Astrocyte of the cerebellum (primary cell): ENCODE data around the gene NKAPL.

Experiments used
- DNase-seq: peaks from one replicate; pipeline ENCODE4 v3.0.0-alpha.2; 2011; ENCODE audit warnings: low read depth
- H3K4me3 ChIP-seq: 2 replicates; pipeline ENCODE4 v1.5.1; 2011; ENCODE audit warnings: mild to moderate bottlenecking, low read depth, low read length, moderate library complexity
- CTCF ChIP-seq: IDR thresholded peaks from 2 replicates; pipeline ENCODE4 v1.5.1; 2012; ENCODE audit warnings: low read length, low read depth, moderate library complexity, mild to moderate bottlenecking; ENCODE audit errors: missing control alignments
- in situ Hi-C: cut with HindIII; loops from 2 replicates; pipeline ENCODE4 v1.10.0; 2017; ENCODE audit warnings: low sequenced_read_pairs

Gene NKAPL

DNA sequence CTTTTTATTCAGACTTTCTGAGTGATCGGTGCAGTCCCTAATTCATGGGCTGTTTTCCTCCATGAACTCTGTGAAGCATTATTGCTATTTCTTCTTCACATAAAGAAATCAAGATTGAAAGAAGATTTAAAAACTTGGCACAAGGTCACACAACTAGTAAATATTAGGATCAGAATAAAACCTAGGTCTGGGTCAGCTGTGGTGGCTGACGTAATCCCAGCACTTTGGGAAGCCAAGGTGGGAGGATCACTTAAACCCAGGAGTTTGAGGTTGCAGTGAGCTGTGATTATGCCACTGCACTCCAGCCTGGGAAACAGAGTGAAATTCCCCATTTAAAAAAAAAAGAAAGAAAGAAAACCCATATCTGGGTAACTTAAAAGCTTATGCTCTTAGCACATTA is 32.6 kb upstream of the NKAPL start:
- in situ Hi-C loops, result no loop called here
- TF ChIP-seq CTCF, result no peak
- no peak for DNase-seq
- H3K4me3 ChIP-seq, result peak overlapping the region; percentile 72

DNA sequence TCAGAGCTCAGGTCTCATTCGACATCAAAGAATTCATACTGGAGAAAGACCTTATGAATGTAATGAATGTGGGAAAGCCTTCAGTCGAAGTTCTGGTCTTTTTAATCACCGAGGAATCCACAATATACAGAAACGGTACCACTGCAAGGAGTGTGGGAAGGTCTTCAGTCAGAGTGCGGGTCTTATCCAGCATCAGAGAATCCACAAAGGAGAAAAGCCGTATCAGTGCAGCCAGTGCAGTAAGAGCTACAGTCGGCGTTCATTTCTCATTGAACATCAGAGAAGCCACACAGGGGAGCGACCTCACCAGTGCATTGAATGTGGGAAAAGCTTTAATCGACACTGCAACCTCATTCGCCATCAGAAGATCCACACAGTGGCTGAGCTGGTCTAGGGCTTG is 26.3 kb upstream of the NKAPL start:
- in situ Hi-C loops, result no loop called here
- no peak for DNase-seq
- no peak overlapping the region for H3K4me3 ChIP-seq
- TF ChIP-seq CTCF, result no peak

GRCh38 chr6:28235912-28236452 is 23.1 kb upstream of the NKAPL start:
- H3K4me3 ChIP-seq, result no peak overlapping the region
- no peak for DNase-seq
- in situ Hi-C loops, result no loop called here
- no peak for TF ChIP-seq CTCF

- in situ Hi-C loops, result no loop called here
- no peak overlapping the region for H3K4me3 ChIP-seq
- DNase-seq, result no peak
- no peak for TF ChIP-seq CTCF
Measured at GRCh38 chr6:28239636-28240035, 19.5 kb upstream of the NKAPL start.

GRCh38 chr6:28240471-28240870 is 18.6 kb upstream of the NKAPL start:
- TF ChIP-seq CTCF, result no peak
- DNase-seq, result no peak
- in situ Hi-C loops, result no loop called here
- H3K4me3 ChIP-seq, result no peak overlapping the region

GRCh38 chr6:28243946-28244345 is 15.2 kb upstream of the NKAPL start:
- TF ChIP-seq CTCF, result no peak
- no peak for DNase-seq
- H3K4me3 ChIP-seq, result no peak overlapping the region
- in situ Hi-C loops, result no loop called here

DNA sequence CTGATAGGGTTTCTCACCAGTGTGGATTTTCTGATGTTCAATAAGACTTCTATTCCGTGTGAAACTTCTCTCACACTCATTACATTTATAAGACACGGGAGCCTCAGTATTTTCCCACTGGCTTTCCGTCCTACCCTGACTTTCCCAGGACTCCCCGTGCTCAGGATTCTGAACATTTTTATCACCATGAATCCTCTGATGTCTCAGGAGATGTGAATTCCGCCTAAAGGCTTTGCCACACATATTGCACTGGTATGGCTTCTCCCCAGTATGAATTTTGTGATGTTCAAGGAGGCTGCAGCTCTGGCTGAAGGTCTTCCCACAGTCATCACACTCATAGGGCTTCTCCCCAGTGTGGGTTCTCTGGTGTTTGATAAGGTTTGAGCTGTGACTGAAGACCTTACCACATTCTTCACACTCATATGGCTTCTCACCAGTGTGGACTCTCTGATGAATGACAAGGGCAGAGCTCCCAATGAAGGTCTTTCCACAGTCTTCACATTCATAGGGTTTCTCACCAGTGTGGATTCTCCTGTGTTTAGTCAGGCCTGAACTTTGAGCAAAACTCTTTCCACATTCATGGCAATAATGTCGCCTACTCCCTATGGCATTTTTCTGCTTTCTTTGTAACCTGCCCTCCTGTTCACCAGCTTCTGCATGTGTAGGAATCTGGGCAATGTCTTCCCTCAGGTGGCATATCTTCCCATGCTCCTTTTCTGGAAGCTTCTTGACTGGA is 13.7 kb upstream of the NKAPL start:
- in situ Hi-C loops, result no loop called here

More for the DNA sequence above, 13.7 kb upstream of the NKAPL start:
- no peak for TF ChIP-seq CTCF
- H3K4me3 ChIP-seq, result no peak overlapping the region
- DNase-seq, result no peak
